Peyer's patch (tissue), 4 donors: ENCODE results near the gene NUP153. TPM values are rescaled to one million over a fixed set of nuclear protein-coding genes. Genes with fewer than 3 reads are reported as not detected.
"Not testable (repeated sequence)": the region's sequence is repeated elsewhere in the genome, so short reads cannot be mapped to it uniquely, and the experiment has no call there.

Experiments used
- DNase-seq, 3 donors: peaks; one replicate each; pipeline ENCODE4 v3.0.0-alpha.2; 2017 to 2019
- H3K27ac ChIP-seq, 4 donors: fragments of 200-600 bp; sonication (generic); one replicate each; pipeline ENCODE4 v1.5.1; 2016 to 2019
- H3K27me3 ChIP-seq, 2 donors: fragments of 200-600 bp; sonication (generic); one replicate each; pipeline ENCODE4 v1.5.1; 2019
- H3K36me3 ChIP-seq, 3 donors: fragments of 200-600 bp; sonication (generic); one replicate each; pipeline ENCODE4 v1.5.1; 2016 to 2019
- H3K4me1 ChIP-seq, 4 donors: fragments of 200-600 bp; sonication (generic); one replicate each; pipeline ENCODE4 v1.5.1; 2016 to 2019
- H3K4me3 ChIP-seq, 4 donors: fragments of 200-600 bp; sonication (generic); 1 replicate in 3 of 4; 2 replicates in 1 of 4; pipeline ENCODE4 v1.5.1; 2016 to 2019; ENCODE audit warnings: mild to moderate bottlenecking in 1 of 4
- H3K9me3 ChIP-seq, 4 donors: fragments of 200-600 bp; sonication (generic); one replicate each; pipeline ENCODE4 v1.5.1; 2016 to 2019; ENCODE audit warnings: mild to moderate bottlenecking in 1 of 4
- POLR2A ChIP-seq, 2 donors: fragments of 450-650 bp; IDR thresholded peaks; one replicate each; pipeline ENCODE4 v1.5.1; 2017; ENCODE audit warnings: antibody characterized with exemption in 2 of 2, mild to moderate bottlenecking in 2 of 2, moderate library complexity in 2 of 2
- total RNA-seq, 4 donors: library from RNA; depleted of rRNA; stranded (reverse); fragments of >200 nt; gene quantifications; one replicate each; pipeline ENCODE4 v1.1.0, GENCODE V29; 2016
- TF ChIP-seq, protein P1 (sequence below), 6 experiments: fragments of 450-650 bp in 4 of 6; fragments of 200-600 bp in 2 of 6; sonication (generic) in 1 of 6; IDR thresholded peaks; one replicate each; pipeline ENCODE4 v1.5.1; 2017 to 2019; ENCODE audit warnings: antibody characterized with exemption in 6 of 6, mild to moderate bottlenecking in 3 of 6, moderate library complexity in 1 of 6

The NUP153 gene
- total RNA-seq, 4 donors from 2014 or later, result 21.5 to 47.0 (median 26.8) TPM

DNA sequence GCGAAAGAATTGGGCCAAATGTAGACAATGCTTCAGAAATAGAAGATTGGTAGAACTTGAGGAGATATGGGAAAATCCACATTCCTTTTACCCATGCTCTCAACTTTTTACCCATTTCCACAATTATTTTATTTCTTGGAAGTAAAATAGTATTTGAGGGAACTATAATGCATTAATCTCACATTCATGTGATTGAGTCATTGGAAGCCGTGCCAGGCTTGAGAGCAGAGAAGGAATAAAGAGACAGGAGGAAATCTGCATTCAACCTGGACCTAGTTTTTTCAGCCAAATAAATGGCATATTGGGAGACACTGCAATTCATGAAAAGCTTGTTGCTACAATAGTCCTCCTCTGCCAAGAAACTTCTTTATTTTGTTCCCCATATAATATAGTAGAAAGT lies 2.8 kb upstream of the NUP153 start:
- no peaks in the 10 kb centered on the region for H3K36me3 ChIP-seq
- peaks cover 0 to 4% (median 0%) of the 10 kb centered on the region in 4 donors for H3K4me1 ChIP-seq
- H3K4me3 ChIP-seq, result no peak overlapping the region
- no peaks in the 10 kb centered on the region for H3K27me3 ChIP-seq
- H3K9me3 ChIP-seq, result no peaks in the 10 kb centered on the region
- TF ChIP-seq, protein P1, sequence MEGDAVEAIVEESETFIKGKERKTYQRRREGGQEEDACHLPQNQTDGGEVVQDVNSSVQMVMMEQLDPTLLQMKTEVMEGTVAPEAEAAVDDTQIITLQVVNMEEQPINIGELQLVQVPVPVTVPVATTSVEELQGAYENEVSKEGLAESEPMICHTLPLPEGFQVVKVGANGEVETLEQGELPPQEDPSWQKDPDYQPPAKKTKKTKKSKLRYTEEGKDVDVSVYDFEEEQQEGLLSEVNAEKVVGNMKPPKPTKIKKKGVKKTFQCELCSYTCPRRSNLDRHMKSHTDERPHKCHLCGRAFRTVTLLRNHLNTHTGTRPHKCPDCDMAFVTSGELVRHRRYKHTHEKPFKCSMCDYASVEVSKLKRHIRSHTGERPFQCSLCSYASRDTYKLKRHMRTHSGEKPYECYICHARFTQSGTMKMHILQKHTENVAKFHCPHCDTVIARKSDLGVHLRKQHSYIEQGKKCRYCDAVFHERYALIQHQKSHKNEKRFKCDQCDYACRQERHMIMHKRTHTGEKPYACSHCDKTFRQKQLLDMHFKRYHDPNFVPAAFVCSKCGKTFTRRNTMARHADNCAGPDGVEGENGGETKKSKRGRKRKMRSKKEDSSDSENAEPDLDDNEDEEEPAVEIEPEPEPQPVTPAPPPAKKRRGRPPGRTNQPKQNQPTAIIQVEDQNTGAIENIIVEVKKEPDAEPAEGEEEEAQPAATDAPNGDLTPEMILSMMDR (IDR thresholded peaks at IDR 0.05), result no peak
- no peak for TF ChIP-seq POLR2A (IDR thresholded peaks at IDR 0.05)
- no peak overlapping the region for H3K27ac ChIP-seq
- DNase-seq, result no peak

DNA sequence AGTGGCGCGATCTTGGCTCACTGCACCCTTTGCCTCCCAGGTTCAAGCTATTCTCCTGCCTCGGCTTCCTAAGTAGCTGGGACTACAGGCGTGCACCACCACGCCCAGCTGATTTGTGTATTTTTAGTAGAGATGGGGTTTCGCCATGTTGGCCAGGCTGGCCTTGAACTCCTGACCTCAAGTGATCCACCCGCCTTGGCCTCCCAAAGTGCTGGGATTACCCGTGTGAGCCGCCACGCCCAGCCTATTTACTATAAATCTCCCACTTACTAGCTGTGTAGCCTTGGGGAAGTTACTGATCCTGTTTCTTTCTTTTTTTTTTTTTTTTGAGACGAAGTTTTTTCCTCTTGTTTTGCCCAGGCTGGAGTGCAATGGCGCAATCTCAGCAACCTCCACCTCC lies 1.3 kb upstream of the NUP153 start:
- H3K27me3 ChIP-seq, H3K36me3 ChIP-seq, H3K27ac ChIP-seq, H3K9me3 ChIP-seq, H3K4me3 ChIP-seq, DNase-seq: not testable (repeated sequence)
- peaks cover 0 to 19% (median under 1%) of the 10 kb centered on the region in 4 donors for H3K4me1 ChIP-seq

DNA sequence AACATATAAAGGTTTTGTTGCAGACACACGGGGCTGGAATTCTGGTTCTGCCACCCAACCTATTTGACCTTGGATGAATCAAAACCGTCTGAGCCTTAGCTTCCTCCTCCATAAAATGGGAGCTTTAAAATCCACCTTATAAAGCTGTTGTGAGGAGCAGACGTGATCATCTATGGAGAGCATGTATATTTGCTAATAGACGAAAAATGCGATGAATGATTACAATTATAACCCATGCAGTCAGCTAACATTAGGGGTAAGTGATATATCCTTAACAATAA lies 586 bp upstream of the NUP153 start:
- Histone ChIP-seq H3K27me3 (no peaks in the 10 kb centered on the region), H3K27ac (peak overlapping the region; percentile 97 to 99 (median 98)), H3K4me3 (peak overlapping the region; percentile 67 to 92 (median 81)), H3K9me3 (no peaks in the 10 kb centered on the region), H3K4me1 (peaks cover 0 to 26% (median 4%) of the 10 kb centered on the region in 4 donors), H3K36me3 (no peaks in the 10 kb centered on the region)
- TF ChIP-seq POLR2A (IDR thresholded peaks at IDR 0.05), result no peak
- TF ChIP-seq, protein P1 (IDR thresholded peaks at IDR 0.05), result no peak
- DNase-seq, result no peak

DNA sequence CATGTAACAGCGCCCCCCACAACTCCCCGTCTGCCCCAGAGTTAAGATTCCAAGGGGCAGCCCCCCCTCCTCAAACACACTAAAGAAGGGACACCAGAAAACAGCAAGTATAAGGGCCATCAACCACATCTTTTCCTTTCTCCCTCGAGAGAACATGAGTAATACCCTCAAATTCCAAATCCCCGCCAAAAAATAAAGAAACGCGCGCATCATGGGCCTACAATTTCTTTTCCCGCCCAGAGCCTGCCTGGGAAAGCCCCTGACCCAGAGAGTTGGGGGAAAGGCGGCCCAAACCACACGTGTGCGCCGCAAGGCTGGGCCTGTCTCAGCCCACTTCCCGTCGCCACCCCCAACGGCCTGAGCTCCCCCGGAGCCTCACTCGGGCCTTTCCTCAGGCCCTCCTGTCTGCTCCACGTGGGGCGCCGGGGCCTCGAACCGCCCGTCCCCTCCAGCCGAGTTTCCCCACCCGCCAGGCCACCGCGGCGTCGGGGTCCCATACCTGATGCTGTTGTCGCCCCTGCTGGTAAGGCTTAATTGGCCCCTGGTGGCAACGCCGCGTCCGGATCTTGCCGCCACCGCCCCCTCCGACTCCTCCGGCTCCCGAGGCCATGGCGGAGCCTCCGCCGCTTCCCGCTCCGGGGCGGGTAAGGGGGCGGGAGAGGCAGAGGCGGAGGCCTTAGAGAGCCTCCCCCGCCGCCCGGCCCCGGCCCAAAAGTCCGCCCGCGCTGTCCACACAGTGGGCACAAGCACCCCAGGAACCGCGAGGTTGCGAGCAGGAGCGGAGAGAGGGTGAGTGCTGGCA lies 746 bp downstream of the NUP153 start:
- TF ChIP-seq, protein P1 (IDR thresholded peaks at IDR 0.05), result peak in 2 of 6 experiments; percentile 12 to 36
- no peak for TF ChIP-seq POLR2A (IDR thresholded peaks at IDR 0.05)
- Histone ChIP-seq H3K4me3 (peak overlapping the region; percentile 67 to 92 (median 81)), H3K9me3 (no peaks in the 10 kb centered on the region), H3K4me1 (peaks cover 0 to 32% (median 6%) of the 10 kb centered on the region in 4 donors), H3K27ac (peak overlapping the region; percentile 97 to 99 (median 98)), H3K36me3 (no peaks in the 10 kb centered on the region), H3K27me3 (no peaks in the 10 kb centered on the region)
- peak in 2 of 3 donors; percentile 80 to 89 for DNase-seq

DNA sequence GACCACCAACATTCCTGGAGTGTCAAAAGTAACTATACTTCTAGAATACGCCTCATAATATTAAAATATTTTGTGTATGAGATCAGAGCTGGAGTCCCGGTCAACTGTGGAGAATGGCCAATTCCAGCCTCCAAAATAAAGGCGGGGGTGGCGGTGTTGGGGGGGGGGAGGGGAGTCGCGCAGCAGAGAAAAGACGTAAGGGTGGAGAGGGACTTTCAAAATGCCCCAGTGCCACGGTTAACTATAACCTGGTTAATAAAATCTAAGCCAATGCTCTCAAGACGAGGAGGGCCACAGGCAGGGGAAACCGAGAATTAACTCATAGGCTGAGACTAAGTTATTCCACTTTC lies 1.3 kb downstream of the NUP153 start:
- H3K27ac ChIP-seq, result peak overlapping the region; percentile 97 to 99 (median 98)
- no peak for DNase-seq
- no peaks in the 10 kb centered on the region for H3K9me3 ChIP-seq
- H3K4me3 ChIP-seq, result peak overlapping the region; percentile 67 to 92 (median 81)
- no peaks in the 10 kb centered on the region for H3K36me3 ChIP-seq
- peaks cover 0 to 36% (median 6%) of the 10 kb centered on the region in 4 donors for H3K4me1 ChIP-seq
- TF ChIP-seq POLR2A (IDR thresholded peaks at IDR 0.05), result no peak
- no peaks in the 10 kb centered on the region for H3K27me3 ChIP-seq

DNA sequence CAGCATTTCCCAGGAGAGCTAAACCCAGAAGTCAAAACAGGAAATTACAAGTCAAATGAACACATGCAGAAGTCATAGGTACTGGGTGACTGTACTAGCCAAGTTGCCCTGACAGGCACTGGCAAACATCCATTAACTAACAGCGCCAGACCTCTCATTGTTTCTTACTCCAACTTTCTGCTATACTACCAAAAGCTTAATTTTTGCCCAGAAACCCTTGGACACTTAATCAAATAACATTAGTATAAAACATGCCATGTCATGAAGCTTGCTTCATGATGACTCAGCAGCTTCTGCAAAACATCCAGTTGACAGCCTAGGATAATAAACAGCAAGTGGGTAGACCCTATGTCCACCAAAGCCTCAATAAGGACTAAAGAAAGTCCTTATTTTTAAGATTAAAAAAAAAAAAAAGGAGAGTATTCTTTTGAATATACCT lies 3.5 kb downstream of the NUP153 start:
- H3K4me3 ChIP-seq, result no peak overlapping the region
- H3K9me3 ChIP-seq, result no peaks in the 10 kb centered on the region
- peaks cover 0 to 6% (median 0%) of the 10 kb centered on the region in 3 donors for H3K36me3 ChIP-seq
- peaks cover 0 to 39% (median 6%) of the 10 kb centered on the region in 4 donors for H3K4me1 ChIP-seq
- TF ChIP-seq, protein P1 (IDR thresholded peaks at IDR 0.05), result no peak
- TF ChIP-seq POLR2A (IDR thresholded peaks at IDR 0.05), result no peak
- no peaks in the 10 kb centered on the region for H3K27me3 ChIP-seq
- peak overlapping the region in 2 of 4 donors; percentile 10 to 97 for H3K27ac ChIP-seq
- DNase-seq, result no peak
